Cerebellar cortex (tissue), 1 donor: Measurements from ENCODE around the gene SLC6A19.
"Not testable (repeated sequence)": the region's sequence is repeated elsewhere in the genome, so short reads cannot be mapped to it uniquely, and the experiment has no call there.

Source experiments
- DNase-seq: peaks from one replicate; pipeline ENCODE4 v3.0.0-alpha.2; 2015; ENCODE audit warnings: low spot score

The SLC6A19 gene

GRCh38 chr5:1267464-1267863, 66.1 kb downstream of the SLC6A19 start:
- not testable (repeated sequence) for DNase-seq

GRCh38 chr5:1268056-1268455, 66.7 kb downstream of the SLC6A19 start:
- DNase-seq = no peak

GRCh38 chr5:1268666-1269065, 67.3 kb downstream of the SLC6A19 start:
- no peak for DNase-seq

GRCh38 chr5:1270426-1270825, 69.0 kb downstream of the SLC6A19 start:
- DNase-seq = no peak

- no peak for DNase-seq
Measured at GRCh38 chr5:1270933-1271914, 69.8 kb downstream of the SLC6A19 start.

- DNase-seq = no peak
Measured at GRCh38 chr5:1272201-1272600, 70.8 kb downstream of the SLC6A19 start.

GRCh38 chr5:1273745-1274144, 72.3 kb downstream of the SLC6A19 start:
- no peak for DNase-seq

GRCh38 chr5:1274471-1274870, 73.1 kb downstream of the SLC6A19 start:
- DNase-seq = no peak
